ENCODE data around the gene PLG.
"Not testable (repeated sequence)": the region's sequence is repeated elsewhere in the genome, so short reads cannot be mapped to it uniquely, and the experiment has no call there.

PLG gene

GRCh38 chr6:160735523-160735922 is 33.5 kb downstream of the PLG start:
- no peak for TF ChIP-seq CTCF (IDR thresholded peaks at IDR 0.05; ENCODE audit: insufficient read depth, low read length, poor library complexity, severe bottlenecking)
- no peaks in the 10 kb centered on the region for H3K27me3 ChIP-seq (replicated peaks; ENCODE audit: control insufficient read depth, insufficient read depth, low read length)
- DNase-seq (ENCODE audit: extremely low read depth, insufficient read length): peak; percentile 41
- H3K4me3 ChIP-seq (replicated peaks; ENCODE audit: low read depth, low read length): no peak overlapping the region
- H3K36me3 ChIP-seq (ENCODE audit: control insufficient read depth, insufficient read depth, low read length): no peaks in the 10 kb centered on the region

DNA sequence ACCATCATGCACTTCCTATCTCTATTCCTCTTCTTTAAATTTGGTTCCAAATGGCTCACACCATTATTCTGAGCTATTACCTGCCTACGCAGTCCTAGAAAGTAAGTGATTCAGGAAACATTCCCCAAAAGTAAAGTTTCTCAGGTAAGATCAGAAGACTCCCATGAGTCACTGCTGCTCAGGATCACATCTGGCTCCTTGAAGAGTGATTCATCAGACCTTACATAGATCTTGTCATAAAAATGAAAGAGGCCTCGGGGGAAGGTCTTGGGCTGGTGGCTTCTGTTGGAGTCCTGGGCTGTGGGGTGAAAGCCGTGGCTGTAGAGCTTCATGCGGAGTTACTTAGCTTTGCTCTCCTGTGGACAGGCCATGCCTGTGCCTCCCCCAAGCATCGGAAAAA is 35.9 kb downstream of the PLG start:
- Histone ChIP-seq H3K36me3 (ENCODE audit: control insufficient read depth, insufficient read depth, low read length) (no peaks in the 10 kb centered on the region), H3K27me3 (replicated peaks; ENCODE audit: control insufficient read depth, insufficient read depth, low read length) (no peaks in the 10 kb centered on the region), H3K4me3 (replicated peaks; ENCODE audit: low read depth, low read length) (no peak overlapping the region)
- TF ChIP-seq CTCF (IDR thresholded peaks at IDR 0.05; ENCODE audit: insufficient read depth, low read length, poor library complexity, severe bottlenecking): no peak
- no peak for DNase-seq (ENCODE audit: extremely low read depth, insufficient read length)

- DNase-seq (ENCODE audit: extremely low read depth, insufficient read length): no peak
- TF ChIP-seq CTCF (IDR thresholded peaks at IDR 0.05; ENCODE audit: insufficient read depth, low read length, poor library complexity, severe bottlenecking): no peak
- H3K4me3 ChIP-seq (replicated peaks; ENCODE audit: low read depth, low read length): no peak overlapping the region
- no peaks in the 10 kb centered on the region for H3K36me3 ChIP-seq (ENCODE audit: control insufficient read depth, insufficient read depth, low read length)
- no peaks in the 10 kb centered on the region for H3K27me3 ChIP-seq (replicated peaks; ENCODE audit: control insufficient read depth, insufficient read depth, low read length)
These were observed 37.9 kb downstream of the PLG start for GRCh38 chr6:160739955-160740354.

DNA sequence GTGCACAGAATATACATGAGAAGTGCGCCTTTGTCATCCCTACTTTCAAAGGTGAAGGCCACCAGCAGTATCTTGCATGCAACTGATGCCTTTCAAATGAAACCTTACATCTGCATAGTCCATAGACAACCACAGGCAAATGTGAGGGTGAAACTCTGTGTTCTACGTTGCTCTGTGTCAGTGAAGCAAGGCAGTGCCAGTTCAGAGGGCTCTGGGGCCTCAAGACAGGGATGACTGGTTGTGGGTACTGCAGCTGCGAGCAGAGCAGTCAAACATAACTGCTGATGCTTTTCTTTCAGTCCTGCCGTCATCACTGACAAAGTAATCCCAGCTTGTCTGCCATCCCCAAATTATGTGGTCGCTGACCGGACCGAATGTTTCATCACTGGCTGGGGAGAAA is 39.0 kb downstream of the PLG start:
- DNase-seq (ENCODE audit: extremely low read depth, insufficient read length): peak; percentile 72
- not testable (repeated sequence) for H3K27me3 ChIP-seq (replicated peaks; ENCODE audit: control insufficient read depth, insufficient read depth, low read length); H3K4me3 ChIP-seq (replicated peaks; ENCODE audit: low read depth, low read length); H3K36me3 ChIP-seq (ENCODE audit: control insufficient read depth, insufficient read depth, low read length)

GRCh38 chr6:160742090-160742489 is 40.0 kb downstream of the PLG start:
- peak; percentile 36 for DNase-seq (ENCODE audit: extremely low read depth, insufficient read length)
- TF ChIP-seq CTCF (IDR thresholded peaks at IDR 0.05; ENCODE audit: insufficient read depth, low read length, poor library complexity, severe bottlenecking): no peak
- H3K36me3 ChIP-seq (ENCODE audit: control insufficient read depth, insufficient read depth, low read length): no peaks in the 10 kb centered on the region
- H3K27me3 ChIP-seq (replicated peaks; ENCODE audit: control insufficient read depth, insufficient read depth, low read length): no peaks in the 10 kb centered on the region
- H3K4me3 ChIP-seq (replicated peaks; ENCODE audit: low read depth, low read length): no peak overlapping the region

DNA sequence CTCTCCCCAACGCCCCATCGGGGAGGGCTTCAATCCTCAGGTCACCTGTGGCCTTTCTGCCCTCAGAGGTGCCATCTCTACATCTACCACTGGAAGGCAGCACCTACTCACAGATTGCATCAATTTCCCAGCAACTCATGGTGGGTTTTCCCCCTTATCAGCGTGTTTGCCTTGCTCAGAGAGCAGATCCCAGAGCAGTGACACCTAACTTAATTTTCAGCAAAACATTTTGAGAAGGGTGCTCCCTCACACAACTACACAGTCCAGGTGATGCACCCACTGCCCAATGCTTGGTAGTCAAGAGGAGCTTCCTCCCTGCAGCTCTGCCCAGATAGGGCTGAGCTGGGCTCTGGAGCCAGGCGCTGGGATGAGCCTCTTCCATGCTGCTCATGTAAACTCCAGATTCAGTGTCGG is 48.2 kb downstream of the PLG start:
- H3K27me3 ChIP-seq (replicated peaks; ENCODE audit: control insufficient read depth, insufficient read depth, low read length): no peaks in the 10 kb centered on the region
- DNase-seq (ENCODE audit: extremely low read depth, insufficient read length): no peak
- no peaks in the 10 kb centered on the region for H3K36me3 ChIP-seq (ENCODE audit: control insufficient read depth, insufficient read depth, low read length)
- peak; percentile 87 for TF ChIP-seq CTCF (IDR thresholded peaks at IDR 0.05; ENCODE audit: insufficient read depth, low read length, poor library complexity, severe bottlenecking)
- H3K4me3 ChIP-seq (replicated peaks; ENCODE audit: low read depth, low read length): no peak overlapping the region

GRCh38 chr6:160753211-160753610 is 51.2 kb downstream of the PLG start:
- H3K27me3 ChIP-seq (replicated peaks; ENCODE audit: control insufficient read depth, insufficient read depth, low read length); H3K4me3 ChIP-seq (replicated peaks; ENCODE audit: low read depth, low read length); DNase-seq (ENCODE audit: extremely low read depth, insufficient read length); H3K36me3 ChIP-seq (ENCODE audit: control insufficient read depth, insufficient read depth, low read length): not testable (repeated sequence)

Data from GM06990 (cell line).